Gastrocnemius medialis (tissue), 4 donors: ENCODE measurements around the gene FFAR4.

Experiments
- CTCF ChIP-seq, 5 experiments: fragments of 450-650 bp in 3 of 5; fragments of 200-600 bp in 2 of 5; sonication (generic) in 2 of 5; IDR thresholded peaks in 4 of 5; conservative IDR thresholded peaks in 1 of 5; 1 replicate in 4 of 5; 2 replicates in 1 of 5; pipeline ENCODE4 v1.5.1; 2016 to 2019; ENCODE audit warnings: antibody characterized with exemption in 5 of 5, mild to moderate bottlenecking in 3 of 5, moderate library complexity in 3 of 5
- POLR2A ChIP-seq, 2 donors: fragments of 450-650 bp; IDR thresholded peaks; one replicate each; pipeline ENCODE4 v1.6.1; 2017; ENCODE audit warnings: antibody characterized with exemption in 2 of 2, mild to moderate bottlenecking in 2 of 2, moderate library complexity in 2 of 2

- TF ChIP-seq CTCF (IDR thresholded peaks at IDR 0.05 in 4 of 5, conservative IDR thresholded peaks at IDR 0.05 in 1 of 5) (no peak), POLR2A (IDR thresholded peaks at IDR 0.05) (no peak)
These were observed 1.6 kb downstream of the FFAR4 start for GRCh38 chr10:93568105-93568390.
